Right atrium auricular region (tissue), 2 donors: Measurements from ENCODE around the gene PIBF1. TPM values are rescaled to one million over a fixed set of nuclear protein-coding genes. Genes with fewer than 3 reads are reported as not detected.
"Not testable (repeated sequence)": the region's sequence is repeated elsewhere in the genome, so short reads cannot be mapped to it uniquely, and the experiment has no call there.

Source experiments
- DNase-seq: peaks from one replicate; pipeline ENCODE4 v3.0.0-alpha.2; 2019; ENCODE audit warnings: low spot score
- H3K27ac ChIP-seq, 2 donors: fragments of 200-600 bp; sonication (generic); 1 replicate in 1 of 2; 2 replicates in 1 of 2; pipeline ENCODE4 v1.5.1; 2016 to 2019
- H3K27me3 ChIP-seq, 2 donors: fragments of 200-600 bp; sonication (generic); one replicate each; pipeline versions ENCODE4 v1.5.1 to v1.6.0; 2017 to 2019
- H3K36me3 ChIP-seq: fragments of 200-600 bp; sonication (generic); one replicate; pipeline ENCODE4 v1.5.1; 2016
- H3K4me1 ChIP-seq, 2 donors: fragments of 200-600 bp; sonication (generic); one replicate each; pipeline versions ENCODE4 v1.5.1 to v1.6.0; 2017 to 2019
- H3K4me3 ChIP-seq, 2 donors: fragments of 200-600 bp; sonication (generic); 1 replicate in 1 of 2; 2 replicates in 1 of 2; pipeline ENCODE4 v1.5.1; 2017 to 2019; ENCODE audit warnings: mild to moderate bottlenecking in 1 of 2, moderate library complexity in 1 of 2
- H3K9me3 ChIP-seq, 2 donors: fragments of 200-600 bp; sonication (generic); one replicate each; pipeline ENCODE4 v1.5.1; 2019
- total RNA-seq, 2 donors: library from RNA; depleted of rRNA; stranded (reverse); fragments of >200 nt; gene quantifications; one replicate each; pipeline ENCODE4 v1.1.0, GENCODE V29; 2016
- TF ChIP-seq, protein P1 (sequence below), 2 donors: fragments of 200-600 bp; sonication (generic); IDR thresholded peaks; one replicate each; pipeline ENCODE4 v1.5.1; 2019; ENCODE audit warnings: antibody characterized with exemption in 2 of 2

The PIBF1 gene
- total RNA-seq, 2 donors from 2014 or later, result 9.4 to 17.1 TPM

DNA sequence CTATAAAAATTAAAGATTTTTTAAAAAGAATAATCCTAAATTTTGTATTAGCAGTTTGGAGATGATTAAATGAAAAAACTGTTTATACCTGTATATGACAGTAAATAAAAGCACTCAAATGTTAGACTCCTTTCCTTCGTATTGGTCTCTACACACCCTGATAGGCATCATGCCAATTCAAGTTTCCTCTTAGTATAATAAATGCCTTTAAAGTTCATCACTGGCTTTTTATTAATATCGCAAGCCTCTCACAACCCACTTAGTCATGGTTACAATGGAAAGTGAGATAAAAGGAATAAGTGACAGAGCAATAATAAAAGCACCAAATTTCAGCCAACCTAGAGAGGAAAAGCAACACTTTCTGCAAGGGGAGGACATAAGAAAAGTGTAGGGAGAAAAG is 102.2 kb downstream of the PIBF1 start:
- DNase-seq, result no peak
- Histone ChIP-seq H3K9me3 (no peaks in the 10 kb centered on the region), H3K36me3 (no peaks in the 10 kb centered on the region), H3K27me3 (no peaks in the 10 kb centered on the region), H3K4me1 (no peaks in the 10 kb centered on the region), H3K4me3 (no peak overlapping the region), H3K27ac (no peak overlapping the region)
- TF ChIP-seq, protein P1, sequence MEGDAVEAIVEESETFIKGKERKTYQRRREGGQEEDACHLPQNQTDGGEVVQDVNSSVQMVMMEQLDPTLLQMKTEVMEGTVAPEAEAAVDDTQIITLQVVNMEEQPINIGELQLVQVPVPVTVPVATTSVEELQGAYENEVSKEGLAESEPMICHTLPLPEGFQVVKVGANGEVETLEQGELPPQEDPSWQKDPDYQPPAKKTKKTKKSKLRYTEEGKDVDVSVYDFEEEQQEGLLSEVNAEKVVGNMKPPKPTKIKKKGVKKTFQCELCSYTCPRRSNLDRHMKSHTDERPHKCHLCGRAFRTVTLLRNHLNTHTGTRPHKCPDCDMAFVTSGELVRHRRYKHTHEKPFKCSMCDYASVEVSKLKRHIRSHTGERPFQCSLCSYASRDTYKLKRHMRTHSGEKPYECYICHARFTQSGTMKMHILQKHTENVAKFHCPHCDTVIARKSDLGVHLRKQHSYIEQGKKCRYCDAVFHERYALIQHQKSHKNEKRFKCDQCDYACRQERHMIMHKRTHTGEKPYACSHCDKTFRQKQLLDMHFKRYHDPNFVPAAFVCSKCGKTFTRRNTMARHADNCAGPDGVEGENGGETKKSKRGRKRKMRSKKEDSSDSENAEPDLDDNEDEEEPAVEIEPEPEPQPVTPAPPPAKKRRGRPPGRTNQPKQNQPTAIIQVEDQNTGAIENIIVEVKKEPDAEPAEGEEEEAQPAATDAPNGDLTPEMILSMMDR (IDR thresholded peaks at IDR 0.05), result no peak

DNA sequence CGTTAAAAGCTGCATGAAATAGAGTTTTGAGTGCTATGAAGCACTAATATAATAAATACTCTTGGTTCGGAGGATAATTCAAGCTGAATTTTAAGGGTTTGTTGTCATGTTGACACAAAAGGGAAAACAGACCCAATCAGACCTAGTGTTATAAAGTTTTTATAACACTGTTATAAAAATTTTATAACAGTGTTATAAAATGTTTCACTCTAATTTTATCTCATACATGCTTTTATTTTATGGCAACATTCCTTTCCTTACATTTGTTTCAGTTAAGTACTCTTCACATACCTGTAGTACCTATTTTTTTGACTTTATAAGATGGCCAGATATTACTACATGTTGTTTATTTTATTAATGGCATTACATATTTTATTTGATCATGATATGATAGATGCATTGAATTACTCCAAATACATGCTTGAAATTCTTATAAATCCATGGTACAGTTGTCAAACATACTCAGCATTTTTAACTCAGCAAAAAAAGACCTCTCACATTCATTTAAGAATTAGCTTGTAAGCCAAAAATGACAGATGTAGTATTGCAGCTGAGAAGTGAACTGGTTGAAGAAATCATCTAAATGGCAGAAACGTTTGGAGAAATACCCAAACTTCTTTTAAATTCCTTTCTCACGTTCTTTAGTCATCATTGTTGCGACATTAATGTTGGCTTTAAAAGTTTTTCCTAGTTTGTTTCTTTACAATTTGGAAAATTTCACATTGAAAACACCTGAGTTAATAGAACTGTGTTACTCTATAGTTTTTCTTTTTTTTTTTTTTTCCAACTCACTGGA is 104.5 kb downstream of the PIBF1 start:
- Histone ChIP-seq H3K27me3 (no peaks in the 10 kb centered on the region), H3K27ac (no peak overlapping the region), H3K4me3 (no peak overlapping the region), H3K9me3 (no peaks in the 10 kb centered on the region), H3K4me1 (no peaks in the 10 kb centered on the region), H3K36me3 (no peaks in the 10 kb centered on the region)
- DNase-seq, result no peak
- TF ChIP-seq, protein P1 (IDR thresholded peaks at IDR 0.05), result no peak

DNA sequence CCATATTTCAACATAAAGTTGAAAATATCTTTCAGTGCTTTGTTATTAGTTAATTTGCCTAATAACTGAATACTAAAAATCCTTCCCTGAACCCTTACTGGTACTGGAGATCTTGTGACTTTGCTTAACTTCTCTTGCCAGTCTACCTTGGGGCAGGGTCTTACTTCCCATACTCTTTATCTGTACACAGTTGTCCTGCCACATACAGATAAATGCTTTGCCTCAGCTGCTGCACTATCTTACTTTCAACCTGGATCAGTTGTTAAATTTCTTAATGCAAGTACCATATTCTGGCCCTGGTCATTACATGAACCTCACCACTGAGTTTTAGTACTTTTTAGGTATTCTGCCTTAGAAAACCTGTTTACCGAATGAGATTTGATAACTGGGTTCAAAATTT is 107.6 kb downstream of the PIBF1 start:
- H3K27ac ChIP-seq, result no peak overlapping the region
- peaks cover 0 to 4% of the 10 kb centered on the region in 2 donors for H3K4me1 ChIP-seq
- H3K9me3 ChIP-seq, result no peaks in the 10 kb centered on the region
- no peak for DNase-seq
- no peak overlapping the region for H3K4me3 ChIP-seq
- H3K36me3 ChIP-seq, result no peaks in the 10 kb centered on the region
- no peaks in the 10 kb centered on the region for H3K27me3 ChIP-seq
- TF ChIP-seq, protein P1 (IDR thresholded peaks at IDR 0.05), result no peak

DNA sequence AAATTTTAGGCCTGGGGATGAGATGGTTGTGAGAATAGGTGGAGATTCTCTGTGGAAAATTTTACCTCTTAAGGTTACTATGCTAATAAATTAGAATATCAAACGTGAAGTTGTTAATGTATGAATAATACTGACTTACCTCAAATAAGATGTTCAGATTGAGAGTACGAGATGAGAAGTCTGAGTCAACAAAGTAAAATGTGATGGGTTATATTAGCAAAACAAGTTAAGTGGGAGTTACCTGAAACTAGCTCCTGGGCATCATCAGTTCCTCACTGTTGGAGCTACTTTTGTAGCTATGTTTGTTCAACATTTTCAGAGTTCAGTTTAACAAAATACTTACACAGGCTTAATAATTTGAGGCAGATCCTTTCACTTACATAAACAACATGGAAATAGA is 108.6 kb downstream of the PIBF1 start:
- Histone ChIP-seq H3K4me1 (peaks cover 0 to 4% of the 10 kb centered on the region in 2 donors), H3K9me3 (no peaks in the 10 kb centered on the region), H3K27ac (no peak overlapping the region), H3K27me3 (no peaks in the 10 kb centered on the region), H3K36me3 (no peaks in the 10 kb centered on the region), H3K4me3 (no peak overlapping the region)
- no peak for DNase-seq
- TF ChIP-seq, protein P1 (IDR thresholded peaks at IDR 0.05), result no peak

DNA sequence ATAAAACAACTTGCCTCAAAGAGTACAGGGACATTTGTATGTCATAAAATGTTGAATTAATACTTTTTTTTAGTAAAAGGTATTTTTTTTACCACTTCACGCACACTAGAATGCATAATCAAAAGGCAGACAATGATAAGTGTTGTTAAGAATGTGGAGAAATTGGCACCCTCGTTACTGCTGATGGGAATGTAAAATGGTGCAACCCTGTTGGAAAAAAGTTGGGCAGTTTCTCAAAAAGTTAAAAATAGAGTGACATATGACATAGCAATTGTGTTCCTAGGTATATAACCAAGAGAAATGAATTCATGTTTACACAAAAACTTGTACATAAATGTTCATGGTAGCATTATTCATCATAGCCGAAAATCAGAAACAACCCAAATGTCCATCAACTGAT is 109.5 kb downstream of the PIBF1 start:
- Histone ChIP-seq H3K27me3 (no peaks in the 10 kb centered on the region), H3K9me3 (no peaks in the 10 kb centered on the region), H3K4me1 (peaks cover 0 to 4% of the 10 kb centered on the region in 2 donors), H3K4me3 (no peak overlapping the region), H3K27ac (no peak overlapping the region), H3K36me3 (peaks cover 7% of the 10 kb centered on the region)
- TF ChIP-seq, protein P1 (IDR thresholded peaks at IDR 0.05), result no peak
- DNase-seq, result no peak

DNA sequence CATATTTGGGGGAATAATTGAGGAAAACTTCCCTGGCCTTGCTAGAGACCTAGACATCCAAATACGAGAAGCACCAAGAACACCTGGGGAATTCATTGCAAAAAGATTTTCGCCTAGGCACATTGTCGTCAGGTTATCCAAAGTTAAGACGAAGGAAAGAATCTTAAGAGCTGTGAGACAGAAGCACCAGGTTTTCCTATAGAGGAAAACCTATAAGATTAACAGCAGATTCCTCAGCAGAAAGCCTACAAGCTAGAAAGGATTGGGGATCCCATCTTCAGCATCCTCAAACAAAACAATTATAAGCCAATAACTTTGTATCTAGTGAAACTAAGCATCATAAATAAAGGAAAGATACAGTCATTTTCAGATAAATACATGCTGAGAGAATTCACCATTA is 114.9 kb downstream of the PIBF1 start:
- Histone ChIP-seq H3K9me3 (no peaks in the 10 kb centered on the region), H3K4me1 (peaks cover 0 to 4% of the 10 kb centered on the region in 2 donors), H3K27me3 (no peaks in the 10 kb centered on the region), H3K27ac (no peak overlapping the region), H3K4me3 (no peak overlapping the region), H3K36me3 (peaks cover 7% of the 10 kb centered on the region)
- TF ChIP-seq, protein P1 (IDR thresholded peaks at IDR 0.05), result no peak
- DNase-seq, result no peak

DNA sequence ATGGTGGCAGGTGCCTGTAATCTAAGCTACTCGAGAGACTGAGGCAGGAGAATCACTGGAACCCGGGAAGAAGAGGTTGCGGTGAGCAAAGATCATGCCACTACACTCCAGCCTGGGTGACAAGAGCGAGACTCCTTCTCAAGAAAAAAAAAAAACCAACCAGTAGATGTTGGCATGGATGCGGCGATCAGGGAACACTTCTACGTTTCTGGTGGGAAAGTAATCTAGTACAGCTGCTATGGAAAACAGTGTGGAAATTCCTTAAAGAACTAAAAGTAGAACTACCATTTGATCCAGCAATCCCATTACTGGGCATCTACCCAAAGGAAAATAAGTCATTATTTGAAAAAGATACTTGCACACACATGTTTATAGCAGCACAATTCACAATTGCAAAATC is 119.6 kb downstream of the PIBF1 start:
- H3K27me3 ChIP-seq, H3K4me1 ChIP-seq, H3K9me3 ChIP-seq, DNase-seq, H3K4me3 ChIP-seq, H3K27ac ChIP-seq, H3K36me3 ChIP-seq: not testable (repeated sequence)
